Ectodermal cell (in vitro differentiated cells): ENCODE results near the gene INPP5A.
"Not testable (repeated sequence)": the region's sequence is repeated elsewhere in the genome, so short reads cannot be mapped to it uniquely, and the experiment has no call there.

Source experiments
- H3K27ac ChIP-seq: 2 replicates; pipeline ENCODE4 v1.7.0; 2013; ENCODE audit warnings: mild to moderate bottlenecking, low read depth, low read length; ENCODE audit not compliant: insufficient read depth, poor library complexity, severe bottlenecking
- H3K27me3 ChIP-seq: 2 replicates; pipeline ENCODE4 v1.7.0; 2013; ENCODE audit warnings: mild to moderate bottlenecking, low read length; ENCODE audit not compliant: insufficient read depth, control insufficient read depth, poor library complexity, severe bottlenecking
- H3K36me3 ChIP-seq: one replicate; pipeline ENCODE4 v1.7.0; 2013; ENCODE audit warnings: low read length; ENCODE audit not compliant: control insufficient read depth, insufficient read depth
- H3K4me1 ChIP-seq: one replicate; pipeline ENCODE4 v1.7.0; 2013; ENCODE audit warnings: low read length; ENCODE audit not compliant: control insufficient read depth, insufficient read depth
- H3K4me3 ChIP-seq: 2 replicates; pipeline ENCODE4 v1.7.0; 2013; ENCODE audit warnings: low read depth, low read length, control low read depth; ENCODE audit not compliant: insufficient read depth
- H3K9me3 ChIP-seq: 2 replicates; pipeline ENCODE4 v1.7.0; 2013; ENCODE audit warnings: mild to moderate bottlenecking, low read length, moderate library complexity; ENCODE audit not compliant: control insufficient read depth
- WGBS, 2 experiments: methylation state at CpG; one replicate each; pipeline ENCODE4 v1.1.7; 2013; ENCODE audit warnings: missing lambda C conversion rate in 2 of 2; 5-methylcytosine and 5-hydroxymethylcytosine counted together

INPP5A gene

DNA sequence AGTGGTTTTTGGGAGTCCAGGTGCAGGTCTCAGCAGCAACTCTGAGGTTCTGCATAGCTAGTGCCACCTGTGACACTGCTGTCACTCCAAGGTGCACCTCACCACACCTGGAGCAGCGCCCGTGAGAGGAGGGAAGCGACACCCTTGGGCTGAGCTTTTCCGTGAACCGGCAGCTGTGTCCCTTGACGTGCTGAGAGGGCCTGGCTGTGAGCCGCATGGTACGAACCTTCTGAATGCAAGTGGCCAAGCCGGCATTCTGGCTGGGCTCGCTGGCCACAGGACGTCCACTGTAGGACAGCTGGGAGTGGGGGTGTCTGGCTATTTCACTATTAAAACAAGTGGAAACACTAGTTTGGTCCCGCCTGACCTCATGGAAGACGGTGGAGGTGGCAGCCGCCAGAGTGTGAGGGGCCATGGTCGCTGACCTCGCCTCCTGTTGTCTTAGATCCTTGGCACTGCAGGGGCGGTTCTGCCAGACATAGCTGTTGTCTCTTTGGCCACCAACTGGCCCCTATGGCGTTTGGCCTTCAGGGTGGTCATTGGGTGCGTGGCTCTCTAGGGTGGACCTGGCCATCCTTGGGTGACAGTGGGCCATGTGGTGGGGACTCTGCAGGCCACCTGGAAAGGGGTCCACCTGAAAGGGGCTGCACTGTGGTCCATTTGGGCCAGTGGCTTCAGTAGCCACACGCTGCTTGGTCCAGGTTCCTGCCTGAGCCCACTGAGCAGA, 12.9 kb downstream of the INPP5A start:
- H3K27ac ChIP-seq: no peak overlapping the region
- H3K4me3 ChIP-seq: no peak overlapping the region
- WGBS, 2 experiments: 91 to 94% methylated on average over 20 of the region's 20 CpGs
- no peaks in the 10 kb centered on the region for H3K36me3 ChIP-seq
- peaks cover 2% of the 10 kb centered on the region for H3K4me1 ChIP-seq
- H3K27me3 ChIP-seq: no peaks in the 10 kb centered on the region
- H3K9me3 ChIP-seq: no peaks in the 10 kb centered on the region

DNA sequence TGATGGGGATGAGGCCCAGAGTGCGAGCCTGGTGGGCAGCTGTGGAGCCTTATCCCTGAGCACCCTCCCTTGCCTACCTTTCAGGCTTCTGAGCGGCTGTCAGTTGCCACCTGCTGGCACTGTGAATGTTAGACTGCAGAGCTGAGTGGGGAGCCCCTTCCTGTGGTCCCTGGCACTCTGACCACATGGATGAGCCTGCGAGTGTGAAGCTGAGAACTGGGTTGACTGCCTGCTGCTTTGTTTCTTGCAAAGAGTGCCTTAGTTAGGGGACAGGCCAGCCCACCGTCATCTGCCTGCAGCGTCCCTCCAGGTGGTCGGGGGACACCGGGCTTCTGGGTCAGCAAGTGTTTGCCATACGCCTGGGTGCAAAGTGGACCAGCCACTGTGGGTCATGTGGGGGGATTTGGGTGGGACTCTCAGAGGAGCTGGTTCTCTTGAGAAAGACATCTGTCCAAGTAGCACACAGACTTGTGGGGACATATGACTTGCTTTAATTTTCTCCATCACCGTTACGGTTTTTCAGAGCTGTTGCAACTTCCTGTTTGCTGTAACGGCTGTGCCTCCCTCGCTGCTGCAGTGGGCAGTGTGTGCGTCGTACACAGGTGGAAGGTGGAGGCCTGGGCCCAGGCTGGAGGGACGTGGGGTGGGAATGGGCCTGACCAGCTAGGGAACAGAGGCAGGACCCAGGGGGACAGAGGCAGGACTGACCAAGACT, 13.7 kb downstream of the INPP5A start:
- Histone ChIP-seq H3K27ac (no peak overlapping the region), H3K9me3 (no peaks in the 10 kb centered on the region), H3K4me1 (peaks cover 2% of the 10 kb centered on the region), H3K36me3 (no peaks in the 10 kb centered on the region), H3K27me3 (no peaks in the 10 kb centered on the region), H3K4me3 (no peak overlapping the region)
- WGBS, 2 experiments: 86 to 87% methylated on average over 15 of the region's 15 CpGs

DNA sequence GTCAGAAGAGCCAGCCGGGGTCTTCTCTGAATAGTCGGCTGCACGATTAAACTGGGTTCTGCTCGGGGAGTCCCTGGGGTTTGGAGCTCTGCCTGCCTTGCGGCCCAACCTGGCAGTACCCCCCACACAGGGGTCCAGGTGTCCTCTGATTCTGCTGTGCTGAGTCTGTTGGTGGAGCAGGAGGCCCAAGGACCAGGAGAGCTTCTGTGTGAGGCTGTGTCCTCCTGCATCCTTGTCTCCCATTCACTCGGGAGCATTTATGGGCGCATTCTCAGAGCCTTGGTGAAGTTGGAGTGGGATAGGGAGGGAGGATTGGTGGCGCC, 14.2 kb downstream of the INPP5A start:
- Histone ChIP-seq H3K27me3 (no peaks in the 10 kb centered on the region), H3K4me1 (peaks cover 2% of the 10 kb centered on the region), H3K36me3 (no peaks in the 10 kb centered on the region), H3K4me3 (no peak overlapping the region), H3K9me3 (no peaks in the 10 kb centered on the region), H3K27ac (no peak overlapping the region)
- 93 to 94% methylated on average over 8 of the region's 8 CpGs for WGBS, 2 experiments

DNA sequence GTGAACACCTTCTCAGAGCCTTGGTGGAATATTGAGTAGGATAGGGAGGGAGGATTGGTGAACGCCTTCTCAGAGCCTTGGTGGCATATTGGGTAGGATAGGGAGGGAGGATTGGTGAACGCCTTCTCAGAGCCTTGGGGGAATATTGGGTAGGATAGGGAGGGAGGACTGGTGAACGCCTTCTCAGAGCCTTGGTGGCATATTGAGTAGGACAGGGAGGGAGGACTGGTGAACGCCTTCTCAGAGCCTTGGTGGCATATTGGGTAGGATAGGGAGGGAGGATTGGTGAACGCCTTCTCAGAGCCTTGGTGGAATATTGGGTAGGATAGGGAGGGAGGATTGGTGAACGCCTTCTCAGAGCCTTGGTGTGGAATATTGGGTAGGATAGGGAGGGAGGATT, 15.0 kb downstream of the INPP5A start:
- not testable (repeated sequence) for H3K36me3 ChIP-seq, H3K9me3 ChIP-seq, H3K27ac ChIP-seq, H3K4me3 ChIP-seq, H3K27me3 ChIP-seq, H3K4me1 ChIP-seq
- 91 to 94% methylated on average over 6 of the region's 6 CpGs for WGBS, 2 experiments

DNA sequence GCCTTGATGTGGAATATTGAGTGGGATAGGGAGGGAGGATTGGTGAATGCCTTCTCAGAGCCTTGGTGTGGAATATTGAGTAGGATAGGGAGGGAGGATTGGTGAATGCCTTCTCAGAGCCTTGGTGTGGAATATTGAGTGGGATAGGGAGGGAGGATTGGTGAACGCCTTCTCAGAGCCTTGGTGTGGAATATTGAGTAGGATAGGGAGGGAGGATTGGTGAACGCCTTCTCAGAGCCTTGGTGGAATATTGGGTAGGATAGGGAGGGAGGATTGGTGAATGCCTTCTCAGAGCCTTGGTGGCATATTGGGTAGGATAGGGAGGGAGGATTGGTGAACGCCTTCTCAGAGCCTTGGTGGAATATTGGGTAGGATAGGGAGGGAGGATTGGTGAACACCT, 16.0 kb downstream of the INPP5A start:
- not testable (repeated sequence) for H3K4me3 ChIP-seq, H3K27ac ChIP-seq, H3K27me3 ChIP-seq, H3K9me3 ChIP-seq, H3K36me3 ChIP-seq, H3K4me1 ChIP-seq
- WGBS, 2 experiments: 95 to 96% methylated on average over 2 to 3 of the region's 3 CpGs

DNA sequence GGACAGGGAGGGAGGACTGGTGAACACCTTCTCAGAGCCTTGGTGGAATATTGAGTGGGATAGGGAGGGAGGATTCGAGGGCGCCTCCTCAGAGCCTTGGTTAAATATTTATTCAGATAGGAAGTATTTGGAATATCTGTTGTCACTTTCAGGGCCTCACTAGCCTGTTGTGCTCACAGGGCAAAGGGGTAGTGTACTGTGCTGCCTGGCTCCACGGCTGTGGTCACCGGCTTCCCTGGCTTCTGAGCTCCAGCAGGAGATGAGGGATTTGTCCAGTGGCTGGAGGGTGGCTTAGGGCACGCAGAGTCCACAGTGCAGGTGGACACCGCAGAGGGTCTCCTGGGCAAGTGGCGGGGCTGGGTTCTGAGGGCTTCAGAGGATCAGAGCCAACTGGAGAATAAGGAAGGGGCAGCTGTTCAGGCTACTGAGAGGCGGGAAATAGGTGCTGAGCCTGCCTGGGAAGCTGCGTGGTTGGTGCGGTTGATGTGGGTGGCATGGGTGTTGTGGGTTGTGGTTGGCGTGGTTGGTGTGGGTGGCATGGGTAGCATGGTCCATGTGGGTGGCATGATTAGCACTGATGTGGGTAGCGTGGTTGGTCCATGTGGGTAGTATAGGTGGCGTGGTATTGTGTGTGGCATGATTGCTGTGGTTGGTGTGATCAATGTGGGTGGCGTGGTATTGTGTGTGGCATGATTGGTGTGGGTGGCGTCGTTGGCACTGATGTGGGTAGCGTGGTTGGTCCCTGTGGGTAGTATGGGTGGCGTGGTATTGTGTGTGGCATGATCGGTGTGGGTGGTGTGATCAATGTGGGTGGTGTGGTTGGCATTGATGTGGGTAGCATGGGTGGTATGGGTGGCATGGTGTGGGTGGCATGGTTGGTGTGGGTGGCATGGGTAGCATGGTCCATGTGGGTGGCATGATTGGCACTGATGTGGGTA, 16.7 kb downstream of the INPP5A start:
- Histone ChIP-seq H3K4me1 (peaks cover 2% of the 10 kb centered on the region), H3K9me3 (no peaks in the 10 kb centered on the region), H3K27me3 (no peaks in the 10 kb centered on the region), H3K27ac (no peak overlapping the region), H3K4me3 (no peak overlapping the region), H3K36me3 (no peaks in the 10 kb centered on the region)
- 94 to 95% methylated on average over 19 of the region's 19 CpGs for WGBS, 2 experiments

DNA sequence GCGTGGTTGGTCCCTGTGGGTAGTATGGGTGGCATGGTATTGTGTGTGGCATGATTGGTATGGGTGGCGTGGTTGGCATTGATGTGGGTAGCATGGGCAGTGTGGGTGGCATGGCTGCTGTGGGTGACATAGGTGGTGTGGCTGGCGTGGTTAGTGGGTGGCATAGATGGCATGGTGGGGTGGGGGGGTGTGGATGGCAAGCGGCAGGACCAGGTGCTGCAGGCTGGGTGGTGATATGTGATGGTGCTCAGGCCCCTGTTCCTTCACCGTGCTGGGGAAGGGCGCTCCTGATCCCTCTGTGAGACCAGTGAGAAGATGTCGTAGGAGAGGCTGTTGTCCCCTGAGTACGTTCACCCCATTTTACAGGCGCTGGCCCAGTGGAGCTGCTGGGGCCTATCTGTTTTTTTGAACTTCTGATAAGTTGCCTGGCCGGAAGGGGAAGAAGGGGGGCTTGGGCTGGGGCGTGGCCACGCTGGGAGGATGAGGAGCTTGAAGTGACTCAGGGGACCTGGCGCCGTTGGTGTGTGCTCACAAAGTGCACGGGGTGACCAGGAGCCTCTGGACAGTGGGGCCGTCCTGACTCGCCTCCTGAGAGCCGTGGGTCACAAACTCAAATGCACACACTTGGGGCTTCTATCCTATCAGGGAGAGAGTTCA, 17.5 kb downstream of the INPP5A start:
- 94% methylated on average over 18 of the region's 18 CpGs for WGBS, 2 experiments
- Histone ChIP-seq H3K36me3 (no peaks in the 10 kb centered on the region), H3K4me3 (no peak overlapping the region), H3K27me3 (no peaks in the 10 kb centered on the region), H3K27ac (no peak overlapping the region), H3K4me1 (peaks cover 2% of the 10 kb centered on the region), H3K9me3 (no peaks in the 10 kb centered on the region)

DNA sequence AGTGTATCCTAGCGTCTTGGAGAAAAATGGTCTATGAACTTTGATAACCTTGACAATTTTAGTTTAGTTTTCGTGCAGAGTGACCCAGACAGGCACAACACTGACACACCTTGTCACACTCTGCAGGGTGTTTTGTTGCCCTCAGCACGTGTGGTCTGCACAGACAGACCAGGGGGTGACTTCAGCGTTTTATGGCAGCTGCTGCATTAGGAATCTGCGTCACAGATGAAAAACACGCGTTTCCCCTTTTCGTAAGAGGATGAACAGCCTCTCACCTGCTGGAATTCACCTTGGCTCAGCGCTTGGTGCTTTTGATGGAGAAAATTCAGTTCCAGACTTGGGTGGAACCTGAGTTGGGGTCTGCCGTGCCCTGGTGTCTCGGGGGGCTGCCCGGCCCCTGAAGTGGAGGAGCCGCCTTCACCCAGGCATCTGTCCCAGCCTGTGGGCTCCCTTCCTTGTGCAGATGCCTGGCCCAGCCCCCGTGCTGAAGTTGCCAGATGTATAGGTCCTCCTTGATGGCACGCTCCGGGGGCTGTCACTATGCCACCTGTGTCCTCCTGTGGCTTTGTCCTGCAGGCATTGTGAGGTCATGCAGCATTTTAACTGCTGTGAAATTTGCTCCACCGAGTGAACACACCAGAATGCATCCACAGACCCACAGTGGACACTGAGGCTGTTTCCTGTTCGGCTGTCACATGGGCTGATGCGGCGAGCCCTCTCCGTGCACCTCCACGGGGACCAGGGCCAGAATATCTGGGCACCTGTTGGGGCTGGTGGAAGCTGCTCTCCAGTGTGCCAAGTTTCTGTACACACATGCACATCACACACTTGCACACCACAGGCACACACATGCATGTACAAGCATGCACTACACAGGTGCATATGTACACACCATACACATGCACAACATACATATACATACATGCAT, 18.3 kb downstream of the INPP5A start:
- Histone ChIP-seq H3K4me1 (peaks cover 2% of the 10 kb centered on the region), H3K36me3 (no peaks in the 10 kb centered on the region), H3K4me3 (no peak overlapping the region), H3K27me3 (no peaks in the 10 kb centered on the region), H3K27ac (no peak overlapping the region), H3K9me3 (no peaks in the 10 kb centered on the region)
- 94 to 95% methylated on average over 22 of the region's 22 CpGs for WGBS, 2 experiments

DNA sequence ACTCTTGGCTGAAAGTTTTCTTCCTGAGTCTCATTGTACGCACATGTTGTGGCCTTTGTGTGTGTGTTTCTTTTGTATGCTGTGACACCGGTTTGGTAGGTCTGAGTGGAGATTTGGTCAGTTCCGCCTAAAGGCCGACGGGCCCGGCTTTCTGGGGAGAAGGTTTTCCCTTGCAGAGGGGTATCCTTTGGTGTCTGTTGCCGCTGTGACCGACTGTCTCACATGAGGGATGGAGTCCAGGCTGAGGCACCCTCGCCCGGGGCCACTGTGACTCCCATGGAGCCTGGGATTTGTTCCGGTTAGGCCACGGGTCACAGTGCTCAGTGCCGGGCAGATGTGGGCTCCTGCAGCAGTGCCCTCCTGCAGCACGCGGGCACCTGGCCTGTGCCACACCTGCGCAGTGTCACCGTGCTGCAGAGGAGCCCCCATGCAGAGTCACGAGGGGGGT, 19.4 kb downstream of the INPP5A start:
- Histone ChIP-seq H3K4me1 (no peaks in the 10 kb centered on the region), H3K27ac (no peak overlapping the region), H3K27me3 (no peaks in the 10 kb centered on the region), H3K9me3 (no peaks in the 10 kb centered on the region), H3K4me3 (no peak overlapping the region), H3K36me3 (no peaks in the 10 kb centered on the region)
- WGBS, 2 experiments: 93 to 94% methylated on average over 18 of the region's 18 CpGs
